H1 (cell line): Measurements from ENCODE around the gene TPPP. TPM values are rescaled to one million over a fixed set of nuclear protein-coding genes. Genes with fewer than 3 reads are reported as not detected.
"Not testable (repeated sequence)": the region's sequence is repeated elsewhere in the genome, so short reads cannot be mapped to it uniquely, and the experiment has no call there.

Experiments
- CTCF ChIA-PET: fragments of 300-600 bp; sonication (Branson Sonifier 250); formaldehyde crosslinking; loops from one replicate; lab custom pipeline; 2021; ENCODE audit not compliant: partially characterized antibody; lab: Charles Lee
- POLR2A ChIA-PET: fragments of 300-600 bp; sonication (Branson Sonifier 250); formaldehyde crosslinking; loops from one replicate; lab custom pipeline; 2021; ENCODE audit warnings: inconsistent platforms; ENCODE audit not compliant: partially characterized antibody; lab: Charles Lee
- DNase-seq, 2 experiments: peaks; one replicate each; pipeline versions ENCODE4 v3.0.0 to v3.0.0-alpha.2; 2010 to 2022; ENCODE audit warnings: low spot score in 2 of 2, low read depth in 1 of 2, mixed read lengths in 1 of 2
- FAIRE-seq: peaks from 2 replicates; lab custom pipeline; 2011; peaks lifted over from hg19 to GRCh38; lab: Jason Lieb, UNC
- H2AFZ ChIP-seq: 2 replicates; pipeline ENCODE4 v1.8.1; 2012; ENCODE audit warnings: low read length, inconsistent platforms
- H2AK5ac ChIP-seq: 2 replicates; pipeline ENCODE4 v1.6.1; 2013; ENCODE audit warnings: low read depth, low read length
- H2BK120ac ChIP-seq: replicated peaks from 2 replicates; pipeline ENCODE3; 2013; ENCODE audit warnings: low read depth, low read length, inconsistent platforms
- H2BK12ac ChIP-seq: 2 replicates; pipeline ENCODE4 v1.6.1; 2013; ENCODE audit warnings: low read depth, low read length
- H2BK15ac ChIP-seq: 2 replicates; pipeline ENCODE4 v1.6.1; 2013; ENCODE audit warnings: low read length
- H2BK20ac ChIP-seq: 2 replicates; pipeline ENCODE4 v1.6.1; 2013; ENCODE audit warnings: low read length
- H2BK5ac ChIP-seq: 2 replicates; pipeline ENCODE4 v1.6.1; 2013; ENCODE audit warnings: low read depth, low read length
- H3K14ac ChIP-seq: 2 replicates; pipeline ENCODE4 v1.6.1; 2013; ENCODE audit warnings: inconsistent platforms; ENCODE audit not compliant: insufficient read length
- H3K18ac ChIP-seq: 2 replicates; pipeline ENCODE4 v1.6.1; 2013; ENCODE audit warnings: low read length; ENCODE audit errors: extremely low read depth
- H3K23ac ChIP-seq: 2 replicates; pipeline ENCODE4 v1.6.1; 2013; ENCODE audit warnings: inconsistent platforms; ENCODE audit not compliant: insufficient read length
- H3K23me2 ChIP-seq: 2 replicates; pipeline ENCODE4 v1.6.1; 2013; ENCODE audit warnings: low read depth, low read length
- H3K27ac ChIP-seq: 2 replicates; pipeline ENCODE4 v1.6.1; 2011; ENCODE audit warnings: low read depth, low read length, inconsistent platforms
- H3K27me3 ChIP-seq, 4 experiments: replicated peaks in 1 of 4; 1 replicate in 1 of 4; 2 replicates in 3 of 4; pipeline versions ENCODE4 v1.6.1 to v1.8.1; 2011 to 2013; ENCODE audit warnings: low read length in 3 of 4, mild to moderate bottlenecking in 3 of 4, inconsistent platforms in 2 of 4, mixed read lengths in 2 of 4, moderate library complexity in 1 of 4; ENCODE audit not compliant: control insufficient read depth in 3 of 4, insufficient read depth in 3 of 4; ENCODE audit errors: extremely low read depth in 1 of 4
- H3K36me3 ChIP-seq, 4 experiments: 2 replicates each; pipeline versions ENCODE4 v1.6.1 to v1.8.1; 2011 to 2013; ENCODE audit warnings: mild to moderate bottlenecking in 4 of 4, low read length in 3 of 4, moderate library complexity in 2 of 4, control low read depth in 1 of 4, inconsistent platforms in 1 of 4; ENCODE audit not compliant: insufficient read depth in 4 of 4, control insufficient read depth in 2 of 4
- H3K4ac ChIP-seq: replicated peaks from 2 replicates; pipeline ENCODE3; 2013; ENCODE audit warnings: low read length, low read depth, mixed read lengths, inconsistent platforms; ENCODE audit not compliant: insufficient read length
- H3K4me1 ChIP-seq, 4 experiments: replicated peaks in 1 of 4; 1 replicate in 1 of 4; 2 replicates in 3 of 4; pipeline versions ENCODE4 v1.6.1 to v1.8.1; 2011 to 2013; ENCODE audit warnings: low read length in 3 of 4, inconsistent platforms in 2 of 4, mixed read lengths in 1 of 4; ENCODE audit not compliant: insufficient read depth in 4 of 4, control insufficient read depth in 3 of 4
- H3K4me2 ChIP-seq, 2 experiments: 2 replicates each; pipeline versions ENCODE4 v1.6.1 to v1.8.1; 2011 to 2013; ENCODE audit warnings: low read depth in 2 of 2, low read length in 2 of 2, control low read depth in 1 of 2, inconsistent platforms in 1 of 2, mild to moderate bottlenecking in 1 of 2; ENCODE audit not compliant: insufficient read depth in 1 of 2
- H3K4me3 ChIP-seq, 4 experiments: fragments of 200-600, 300-600 bp in 1 of 4; sonication (generic), shearing (Covaris generic), sonication (Bioruptor Twin) in 1 of 4; 2 replicates each; pipeline versions ENCODE4 v1.5.1 to v1.8.1; 2011 to 2016; ENCODE audit warnings: low read length in 4 of 4, low read depth in 3 of 4, control low read depth in 2 of 4, inconsistent platforms in 2 of 4, mild to moderate bottlenecking in 2 of 4, mixed read lengths in 1 of 4, moderate library complexity in 1 of 4; ENCODE audit not compliant: insufficient read depth in 2 of 4; ENCODE audit errors: extremely low read depth in 1 of 4
- H3K56ac ChIP-seq: replicated peaks from 2 replicates; pipeline ENCODE3; 2013; ENCODE audit warnings: low read depth, mild to moderate bottlenecking, mixed read lengths, low read length, inconsistent platforms; ENCODE audit not compliant: insufficient read length
- H3K79me1 ChIP-seq: 2 replicates; pipeline ENCODE4 v1.6.1; 2013; ENCODE audit warnings: low read depth, low read length, control low read depth
- H3K79me2 ChIP-seq, 2 experiments: 2 replicates each; pipeline versions ENCODE4 v1.6.1 to v1.8.1; 2012 to 2013; ENCODE audit warnings: low read length in 2 of 2, mild to moderate bottlenecking in 2 of 2, inconsistent platforms in 1 of 2; ENCODE audit not compliant: insufficient read depth in 2 of 2, control insufficient read depth in 1 of 2
- H3K9ac ChIP-seq, 4 experiments: replicated peaks in 1 of 4; 1 replicate in 1 of 4; 2 replicates in 3 of 4; pipeline versions ENCODE4 v1.6.1 to v1.8.1; 2011 to 2013; ENCODE audit warnings: low read depth in 3 of 4, low read length in 3 of 4, control low read depth in 2 of 4, mild to moderate bottlenecking in 2 of 4, moderate library complexity in 2 of 4, inconsistent platforms in 1 of 4; ENCODE audit errors: extremely low read depth in 1 of 4
- H3K9me3 ChIP-seq, 2 experiments: 2 replicates each; pipeline versions ENCODE4 v1.6.1 to v1.8.1; 2012 to 2013; ENCODE audit warnings: mild to moderate bottlenecking in 2 of 2, moderate library complexity in 2 of 2, control low read depth in 1 of 2, inconsistent platforms in 1 of 2, low read depth in 1 of 2, low read length in 1 of 2, mixed read lengths in 1 of 2; ENCODE audit not compliant: insufficient read depth in 2 of 2
- H4K20me1 ChIP-seq, 2 experiments: replicated peaks in 1 of 2; 2 replicates each; pipeline versions ENCODE3 to v1.8.1; 2011 to 2013; ENCODE audit warnings: inconsistent platforms in 2 of 2, low read length in 2 of 2, mild to moderate bottlenecking in 1 of 2; ENCODE audit not compliant: insufficient read depth in 2 of 2, control insufficient read depth in 1 of 2
- H4K5ac ChIP-seq: 2 replicates; pipeline ENCODE4 v1.6.1; 2013; ENCODE audit warnings: low read length, low read depth, mixed read lengths, inconsistent platforms; ENCODE audit not compliant: insufficient read length
- H4K8ac ChIP-seq: 2 replicates; pipeline ENCODE4 v1.8.0; 2013; ENCODE audit warnings: mild to moderate bottlenecking, moderate library complexity, low read length, inconsistent platforms; ENCODE audit not compliant: insufficient read depth; ENCODE audit errors: extremely low read depth
- H4K91ac ChIP-seq: replicated peaks from 2 replicates; pipeline ENCODE3; 2013; ENCODE audit warnings: low read length, mixed read lengths, inconsistent platforms; ENCODE audit not compliant: insufficient read length
- WGBS, 2 experiments: shearing (Covaris generic) in 1 of 2; methylation state at CpG; one replicate each; pipeline versions ENCODE4 v1.1.6 to v1.1.7; 2013 to 2015; ENCODE audit warnings: low lambda C conversion rate in 2 of 2, mixed read lengths in 2 of 2, inconsistent platforms in 1 of 2, low coverage in 1 of 2, missing lambda C conversion rate in 1 of 2; ENCODE audit not compliant: insufficient replicate concordance in 2 of 2, insufficient coverage in 1 of 2, insufficient read length in 1 of 2; ENCODE audit errors: extremely low coverage in 1 of 2, missing lambda C conversion rate in 1 of 2; 5-methylcytosine and 5-hydroxymethylcytosine counted together
- polyA plus RNA-seq, 7 experiments: library from polyadenylated mRNA; depleted of rRNA in 3 of 7; stranded (reverse) in 5 of 7; unstranded in 2 of 7; fragments of >200 nt in 5 of 7; fragments of 200-250 nt in 2 of 7; gene quantifications; 1 replicate in 5 of 7; 2 replicates in 1 of 7; 4 replicates in 1 of 7; pipeline versions ENCODE4 v1.2.1 to v1.2.3, GENCODE V29; 2011 to 2013; ENCODE audit warnings: missing spikeins in 2 of 7, mixed read lengths in 2 of 7
- total RNA-seq: library from RNA; stranded (reverse); fragmentation: NEBNext Ultra II Directional; extraction: Animal tissue kit (Norgen Biotek cat#: 25700); gene quantifications from 2 replicates; pipeline ENCODE4 v1.2.1, GENCODE V29; 2021

The TPPP gene
- total and polyA plus RNA-seq, 2 of the 8 experiments (the other 6 are each of a cell fraction or from before 2014, with no cell fraction given) = 0.36 to 0.93 TPM

GRCh38 chr5:696753-697702 lies 3.9 kb upstream of the TPPP start:
- H2BK5ac ChIP-seq, H3K4me3 ChIP-seq, H3K4me1 ChIP-seq, H3K56ac ChIP-seq, H2AFZ ChIP-seq, H3K14ac ChIP-seq, H3K18ac ChIP-seq, CTCF ChIA-PET, H3K23ac ChIP-seq, H2AK5ac ChIP-seq, H4K5ac ChIP-seq, H4K8ac ChIP-seq, H4K20me1 ChIP-seq, H3K36me3 ChIP-seq, H2BK20ac ChIP-seq, H2BK120ac ChIP-seq, H2BK12ac ChIP-seq, H3K9ac ChIP-seq, H3K79me2 ChIP-seq, H2BK15ac ChIP-seq, H3K27ac ChIP-seq, H3K4me2 ChIP-seq, DNase-seq, H4K91ac ChIP-seq, H3K4ac ChIP-seq, H3K23me2 ChIP-seq, H3K9me3 ChIP-seq, POLR2A ChIA-PET, H3K79me1 ChIP-seq: not testable (repeated sequence)
- FAIRE-seq = peak; percentile 42
- WGBS, 2 experiments = 86% methylated on average over 7 of the region's 21 CpGs; no CpG with 5 or more reads in 1 of the 2 experiments
- H3K27me3 ChIP-seq = peaks cover 5 to 14% (median 8%) of the 10 kb centered on the region in 4 experiments
